Stimulated activated CD8-positive, alpha-beta memory T cell treated with anti-CD3 and anti-CD28 coated beads, Interleukin-7, amount 100 ng/mL, for 4 hours (primary cell): ENCODE measurements around the gene RCN1.
"Not testable (repeated sequence)": the region's sequence is repeated elsewhere in the genome, so short reads cannot be mapped to it uniquely, and the experiment has no call there.

ENCODE experiments used
- DNase-seq, 2 donors: peaks; one replicate each; pipeline ENCODE4 v3.0.0-alpha.2; 2020; ENCODE audit warnings: low read depth in 2 of 2

Gene RCN1

DNA sequence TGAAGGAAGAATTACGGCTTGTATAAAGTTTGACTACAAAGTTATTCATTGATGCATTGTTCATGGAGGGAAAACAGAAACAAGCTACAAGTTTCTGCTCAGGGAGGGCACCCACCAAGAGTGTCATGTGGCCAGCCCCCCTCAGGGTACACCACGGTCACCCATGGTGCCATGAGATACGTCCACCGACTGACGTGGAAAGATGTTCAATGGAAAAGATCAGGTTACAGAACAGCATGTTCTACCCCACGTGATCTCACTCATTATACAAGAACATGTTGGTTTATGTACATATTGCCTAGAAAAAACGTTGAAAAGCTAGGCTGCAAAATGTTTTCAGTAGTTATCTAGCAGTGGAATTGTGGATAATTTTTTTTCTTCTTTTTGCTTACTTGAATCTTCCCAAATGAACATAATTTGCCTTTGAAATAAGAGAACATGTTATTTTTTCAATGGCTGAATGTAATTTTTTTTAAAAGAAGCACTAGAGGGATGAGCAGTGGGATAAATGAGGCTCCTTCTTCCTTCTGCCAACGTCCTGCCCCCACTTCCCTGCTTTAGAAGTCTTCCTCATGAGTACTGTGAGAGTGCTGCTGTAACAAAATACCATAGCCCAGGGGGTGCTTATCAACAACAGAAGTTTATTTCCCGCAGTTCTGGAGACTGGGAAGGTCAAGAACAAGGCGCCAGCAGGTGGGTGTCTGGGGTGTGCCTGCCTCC is 22.5 kb downstream of the RCN1 start:
- no peak for DNase-seq

DNA sequence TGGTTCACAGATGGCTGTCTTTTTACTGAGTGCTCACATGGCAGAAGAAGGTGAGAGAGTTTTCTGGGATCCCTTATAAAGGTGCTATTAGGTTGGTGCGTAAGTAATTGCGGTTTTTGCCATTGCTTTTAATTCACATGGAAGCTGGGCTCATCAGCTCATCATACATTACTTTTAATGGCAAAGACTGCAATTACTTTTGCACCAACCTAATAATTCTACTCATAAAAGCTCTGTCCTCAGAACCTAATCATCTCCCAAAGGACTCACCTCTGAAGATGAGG is 23.0 kb downstream of the RCN1 start:
- no peak for DNase-seq

DNA sequence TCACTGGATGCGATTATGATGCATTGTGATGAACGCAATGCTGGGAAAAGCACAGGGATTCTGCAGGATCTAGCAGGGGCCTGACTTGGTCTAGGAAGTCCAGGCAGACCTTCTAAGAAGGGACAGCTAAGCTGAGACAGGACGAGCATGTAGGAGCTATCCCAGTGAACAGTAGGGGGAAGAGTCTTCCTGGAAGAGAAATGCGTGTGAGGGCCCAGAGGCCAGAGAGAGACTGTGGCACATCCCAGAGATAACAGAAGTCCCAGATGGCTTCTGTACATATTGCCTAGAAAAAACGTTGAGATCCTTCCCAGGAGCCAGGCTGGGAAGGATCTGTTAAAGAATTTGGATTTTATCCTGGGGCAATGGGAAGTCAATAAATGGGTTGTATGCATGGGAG is 24.6 kb downstream of the RCN1 start:
- DNase-seq = no peak

GRCh38 chr11:32116668-32117067 is 25.8 kb downstream of the RCN1 start:
- DNase-seq = no peak

GRCh38 chr11:32118025-32118974 is 27.4 kb downstream of the RCN1 start:
- DNase-seq = no peak

DNA sequence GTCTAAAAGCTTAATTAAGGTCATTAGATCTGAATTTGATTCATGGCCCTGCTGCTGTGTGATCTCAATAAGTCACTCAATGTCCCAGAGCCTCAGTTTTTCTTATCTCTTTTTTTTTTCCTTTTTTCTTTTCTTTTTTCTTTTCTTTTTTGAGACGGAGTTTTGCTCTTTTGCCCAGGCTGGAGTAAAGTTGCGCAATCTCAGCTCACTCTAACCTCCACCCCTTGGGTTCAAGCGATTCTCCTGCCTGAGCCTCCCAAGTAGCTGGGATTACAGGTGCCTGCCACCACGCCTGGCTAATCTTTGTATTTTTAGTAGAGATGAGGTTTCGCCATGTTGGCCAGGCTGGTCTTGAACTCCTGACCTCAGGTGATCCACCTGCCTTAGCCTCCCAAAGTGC is 28.3 kb downstream of the RCN1 start:
- DNase-seq = not testable (repeated sequence)

DNA sequence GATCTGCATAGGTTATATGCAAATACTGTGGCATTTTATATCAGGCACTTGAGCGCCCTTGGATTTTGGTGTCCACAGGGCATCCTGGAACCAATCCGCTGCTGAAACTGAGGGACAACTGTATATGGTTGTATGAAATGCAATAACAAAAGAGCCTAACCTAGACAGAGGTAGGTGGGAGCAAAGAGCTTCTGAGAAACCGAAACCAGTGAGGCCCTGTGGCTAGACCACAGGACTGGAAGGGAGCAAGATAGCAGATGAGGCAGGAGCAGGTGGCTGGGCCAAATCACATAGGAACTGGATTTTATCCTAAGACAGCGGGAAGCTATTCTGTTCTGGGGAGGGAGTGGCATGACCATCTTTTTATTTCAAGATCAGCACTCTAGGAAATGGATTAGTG is 30.1 kb downstream of the RCN1 start:
- no peak for DNase-seq

- DNase-seq = no peak
Measured at GRCh38 chr11:32122200-32122599, 31.3 kb downstream of the RCN1 start.

GRCh38 chr11:32131321-32131720 is 40.4 kb downstream of the RCN1 start:
- no peak for DNase-seq

DNA sequence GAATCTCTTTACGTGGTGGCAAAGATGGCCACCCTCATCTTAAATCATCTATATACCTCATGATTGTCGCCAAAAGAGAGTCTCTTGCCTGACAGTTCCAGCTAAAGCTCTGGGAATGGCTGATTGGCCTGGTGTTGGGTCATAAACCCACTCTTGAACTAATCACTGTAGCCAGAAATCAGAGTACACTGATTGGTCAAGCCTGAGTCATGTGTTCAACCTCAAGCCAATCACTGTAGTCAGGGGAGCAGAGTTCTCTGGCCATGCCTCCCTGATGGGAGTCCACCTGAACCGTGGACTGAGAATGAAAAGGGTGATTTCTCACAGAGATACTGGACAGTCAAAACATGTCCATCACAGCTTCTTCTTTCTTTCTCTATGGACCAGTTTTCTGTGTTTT is 45.8 kb downstream of the RCN1 start:
- no peak for DNase-seq

DNA sequence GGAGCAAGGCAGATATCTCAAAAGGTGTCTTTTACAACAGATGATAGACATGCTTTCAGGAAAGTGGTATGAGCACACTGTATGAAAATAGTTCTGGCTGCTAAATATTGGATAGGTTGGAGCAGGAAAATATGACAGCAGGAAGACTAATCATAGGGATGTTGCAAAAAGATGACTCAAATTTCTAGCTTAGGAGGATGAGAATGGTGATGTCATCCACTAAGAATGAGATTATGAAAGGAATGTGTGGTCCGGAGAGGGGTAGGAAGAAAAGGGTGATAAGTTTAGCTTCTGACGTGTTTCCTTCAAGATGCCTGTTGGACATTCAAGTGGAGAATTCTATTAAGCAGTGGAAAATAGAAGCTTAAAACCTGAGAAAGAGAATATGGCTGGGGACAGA is 46.4 kb downstream of the RCN1 start:
- no peak for DNase-seq

- no peak for DNase-seq
Measured at GRCh38 chr11:32137869-32138268, 47.0 kb downstream of the RCN1 start.

DNA sequence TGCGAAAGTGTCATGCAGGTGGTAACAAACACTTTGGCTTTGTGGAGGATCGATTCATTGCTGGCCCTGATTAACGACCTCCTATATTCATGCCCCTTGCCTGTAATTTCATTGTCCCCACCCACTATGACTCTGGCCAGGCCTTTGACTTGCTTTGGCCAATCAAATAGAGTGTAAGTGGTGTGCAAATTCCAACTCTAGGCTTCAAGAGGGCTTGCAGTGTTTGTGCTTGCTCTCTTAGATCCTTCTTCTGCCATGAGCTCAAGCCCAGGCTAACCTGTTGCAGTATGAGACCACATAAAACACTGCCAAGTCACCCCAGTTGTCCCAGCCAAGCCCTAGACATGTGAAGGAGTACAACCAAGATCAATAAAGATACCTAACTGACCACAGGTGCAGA is 48.0 kb downstream of the RCN1 start:
- no peak for DNase-seq

GRCh38 chr11:32139896-32140520 is 49.1 kb downstream of the RCN1 start:
- no peak for DNase-seq

DNA sequence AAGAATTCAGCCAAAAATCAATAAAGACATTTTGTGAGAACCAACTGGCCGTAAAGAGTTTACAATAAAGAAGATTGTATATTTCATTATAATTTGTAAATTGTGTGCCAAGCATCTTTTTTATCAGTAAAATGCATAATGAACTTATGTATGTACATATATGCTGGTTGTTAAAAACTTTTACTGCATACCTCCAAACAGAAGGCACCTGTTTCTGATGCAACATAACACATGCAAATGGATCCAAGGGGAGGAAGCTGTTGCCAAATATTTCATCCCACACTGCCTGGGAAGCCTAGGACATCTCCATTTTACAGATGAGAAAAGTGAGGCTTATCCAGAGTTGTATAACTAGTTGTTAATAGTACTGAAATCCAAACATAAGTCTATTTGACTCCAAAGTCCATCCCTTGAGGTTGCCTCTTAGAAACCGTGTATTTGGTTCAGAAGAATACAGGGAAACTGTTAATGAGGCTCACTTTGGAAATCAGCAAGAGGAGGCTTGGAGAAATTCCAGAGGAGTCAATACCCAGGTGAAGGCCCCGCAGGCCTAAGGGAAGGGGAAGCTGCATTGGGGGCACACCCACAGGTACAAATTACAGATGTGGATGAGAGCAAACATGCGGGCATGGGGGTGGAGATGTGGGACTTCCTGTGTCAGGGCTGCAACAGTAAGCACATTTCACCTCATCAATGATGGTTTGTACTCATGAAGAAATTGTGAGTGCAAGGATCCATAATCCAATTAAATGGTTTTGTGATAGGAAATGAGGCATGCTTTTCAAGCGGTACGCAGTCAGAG is 51.1 kb downstream of the RCN1 start:
- DNase-seq = no peak

DNA sequence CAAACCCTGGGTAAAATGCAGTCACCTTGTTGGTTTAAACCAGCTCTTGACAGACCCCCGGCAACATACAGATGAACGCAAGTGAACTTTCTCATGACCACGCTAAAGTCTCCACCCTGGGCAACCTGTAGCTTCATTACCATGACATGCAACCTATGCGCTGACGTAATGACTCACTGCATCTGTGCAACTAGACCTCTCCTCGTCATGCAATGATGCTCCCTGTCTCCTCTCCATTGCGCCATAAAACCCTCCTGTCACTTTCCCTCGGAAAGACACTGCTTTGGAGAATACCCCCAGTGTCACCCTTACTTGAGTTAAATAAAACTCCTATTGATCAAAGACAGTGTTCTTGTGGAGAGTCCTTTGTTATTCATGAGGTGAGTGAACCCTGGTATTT is 52.5 kb downstream of the RCN1 start:
- no peak for DNase-seq

DNA sequence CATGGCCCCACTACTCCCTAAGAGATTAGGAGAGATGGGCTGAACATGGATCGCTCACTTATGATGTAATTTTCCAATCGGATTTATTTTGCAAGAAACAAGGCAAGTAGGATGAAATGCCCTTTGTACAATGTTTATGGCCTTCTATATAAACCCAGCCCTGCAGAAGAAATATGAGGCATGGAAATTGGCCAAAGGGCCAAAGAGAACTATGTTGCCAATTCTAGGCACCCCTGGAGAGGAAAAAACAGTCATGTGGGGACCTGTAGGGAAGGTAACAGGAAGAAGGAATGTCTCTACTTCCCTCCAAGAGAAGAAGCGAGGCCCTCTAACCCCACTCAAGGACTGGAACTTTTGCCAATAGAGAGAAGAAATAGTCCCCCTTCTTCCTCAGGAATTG is 54.4 kb downstream of the RCN1 start:
- no peak for DNase-seq

- DNase-seq = no peak
Measured at GRCh38 chr11:32148895-32149294, 58.0 kb downstream of the RCN1 start.

DNA sequence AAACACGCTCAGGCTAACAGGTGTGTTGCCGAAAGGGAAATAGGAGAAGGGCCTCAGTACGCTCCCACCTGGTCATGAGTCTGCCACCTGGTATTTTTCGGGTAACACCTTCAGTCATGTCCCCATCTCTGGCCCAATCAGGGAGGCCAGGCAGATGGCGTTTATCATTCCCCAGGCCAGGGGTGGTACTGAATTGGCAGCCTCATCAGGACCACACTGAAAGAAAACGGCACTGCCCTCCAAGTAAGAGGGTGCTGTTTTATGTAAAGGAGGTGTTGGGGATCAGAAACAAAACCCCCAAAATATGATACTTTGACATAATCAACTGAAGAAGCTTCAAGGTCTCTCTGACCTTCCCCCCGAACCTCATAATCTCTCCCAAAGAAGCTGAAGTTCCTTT is 58.9 kb downstream of the RCN1 start:
- no peak for DNase-seq

DNA sequence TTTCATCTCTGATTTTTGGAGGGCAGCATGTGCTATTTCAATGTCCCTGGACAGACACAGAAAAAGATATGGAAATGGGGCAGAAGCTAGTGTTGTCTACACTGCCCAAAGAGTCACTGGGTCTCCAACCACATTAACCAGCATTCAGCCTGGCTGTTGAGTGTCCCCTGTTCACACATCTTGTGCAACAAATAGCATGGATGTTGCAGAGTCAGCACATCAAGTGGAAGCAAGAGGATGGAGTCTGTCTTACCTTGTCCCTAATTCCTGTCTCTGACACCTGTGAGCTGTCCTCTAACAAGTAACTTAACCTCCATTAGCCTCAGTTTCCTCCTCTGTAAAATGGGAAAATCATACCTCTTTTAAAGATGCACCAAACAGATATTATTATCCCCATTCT is 60.2 kb downstream of the RCN1 start:
- no peak for DNase-seq

DNA sequence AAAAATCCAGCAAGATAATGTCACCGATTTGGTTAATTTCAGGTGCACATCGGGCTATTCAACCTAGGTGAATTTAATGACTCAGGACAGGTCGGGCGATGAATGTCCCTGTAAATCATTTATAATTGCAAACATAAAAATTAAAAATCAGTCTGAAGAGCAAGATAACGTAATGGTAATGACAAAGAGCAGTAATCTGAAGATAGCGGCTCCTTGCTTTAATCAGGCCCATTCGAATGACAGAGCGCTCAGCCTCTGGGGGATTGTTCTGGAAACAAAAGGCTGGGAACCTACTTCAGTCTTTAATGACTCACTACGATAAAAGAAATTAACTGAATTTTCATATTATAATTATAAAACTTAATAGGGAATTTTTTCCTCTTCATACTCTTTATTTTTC is 61.3 kb downstream of the RCN1 start:
- no peak for DNase-seq

- no peak for DNase-seq
Measured at GRCh38 chr11:32152821-32153220, 61.9 kb downstream of the RCN1 start.
